ENCODE data around the gene MUC21.
"Not testable (repeated sequence)": the region's sequence is repeated elsewhere in the genome, so short reads cannot be mapped to it uniquely, and the experiment has no call there.

The MUC21 gene

DNA sequence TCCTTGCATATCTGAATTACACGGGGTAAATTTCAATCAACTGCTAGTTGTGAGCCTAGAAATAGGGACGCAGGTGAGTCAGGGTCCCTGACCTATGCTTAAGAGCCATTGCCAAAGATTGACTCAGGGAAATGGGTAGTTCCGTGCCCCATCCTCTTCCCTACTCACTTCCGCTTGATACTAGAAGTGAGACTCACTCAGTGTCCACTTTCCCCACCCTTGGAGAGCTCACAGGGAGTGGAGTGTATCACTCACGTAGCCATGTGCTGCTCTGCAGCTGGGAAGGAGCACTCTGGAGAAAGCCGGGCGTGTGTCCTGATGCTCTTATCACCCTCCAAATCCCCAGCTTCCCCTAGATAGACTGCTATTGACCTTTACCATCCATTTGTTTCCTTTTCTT lies 26.2 kb downstream of the MUC21 start:
- DNase-seq (ENCODE audit: low read depth) = peak; percentile 21

DNA sequence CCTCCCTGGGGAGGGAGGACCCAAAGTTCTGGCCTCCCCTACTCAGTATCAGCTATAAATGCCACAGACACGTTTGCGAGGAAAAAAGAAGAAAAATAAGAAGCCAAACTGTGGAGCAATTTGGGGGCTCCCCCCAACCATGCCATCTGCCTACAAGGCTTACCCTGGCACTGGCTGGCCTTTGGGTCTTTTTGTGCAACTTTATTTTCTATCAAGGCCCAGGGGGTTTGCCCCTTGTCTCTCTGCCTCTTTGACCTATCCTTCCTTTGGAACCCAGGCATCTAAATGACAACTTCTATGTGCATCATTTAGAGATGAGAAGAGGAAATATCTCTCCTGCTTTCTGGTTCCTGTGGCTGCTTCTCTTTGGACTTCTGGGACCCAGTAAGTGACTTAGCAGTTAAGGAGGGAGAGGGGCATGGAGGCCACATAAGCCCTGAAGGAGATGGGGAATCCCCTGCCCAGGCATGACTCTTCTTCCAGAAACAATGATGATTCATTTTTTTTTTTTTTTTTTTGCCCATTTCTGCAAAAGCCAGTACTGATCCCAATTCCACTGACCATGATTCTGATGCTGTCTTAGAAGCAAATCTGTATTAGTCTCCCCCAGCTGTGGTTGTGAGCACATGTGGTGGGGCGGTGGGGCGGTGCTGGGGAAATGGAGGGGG lies 27.0 kb downstream of the MUC21 start, which contains the start of gene MUC22:
Gene MUC22 (plus strand): TSS at position 82 of the 668 bp plus-strand sequence. CDS start 233 bp downstream, at position 315.
- peak; percentile 67 for DNase-seq (ENCODE audit: low read depth)

- no peak for DNase-seq (ENCODE audit: low read depth)
Observed at GRCh38 chr6:31011153-31011552, 27.6 kb downstream of the MUC21 start.

- no peak for DNase-seq (ENCODE audit: low read depth)
Observed at GRCh38 chr6:31016659-31017299, 33.3 kb downstream of the MUC21 start.

DNA sequence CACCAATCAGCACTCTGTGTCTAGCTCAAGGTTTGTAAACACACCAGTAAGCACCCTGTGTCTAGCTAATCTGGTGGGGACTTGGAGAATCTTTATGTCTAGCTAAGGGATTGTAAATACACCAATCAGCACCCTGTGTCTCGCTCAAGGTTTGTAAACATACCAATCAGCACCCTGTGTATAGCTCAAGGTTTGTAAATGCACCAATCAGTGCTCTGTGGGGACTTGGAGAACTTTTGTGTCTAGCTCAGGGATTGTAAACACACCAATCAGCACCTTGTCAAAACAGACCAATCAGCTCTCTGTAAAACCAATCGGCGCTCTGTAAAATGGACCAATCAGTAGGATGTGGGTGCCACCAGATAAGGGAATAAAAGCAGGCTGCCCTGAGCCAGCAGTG lies 33.9 kb downstream of the MUC21 start:
- DNase-seq (ENCODE audit: low read depth) = not testable (repeated sequence)

GRCh38 chr6:31020057-31020456 lies 36.5 kb downstream of the MUC21 start:
- no peak for DNase-seq (ENCODE audit: low read depth)

GRCh38 chr6:31020631-31021255 lies 37.2 kb downstream of the MUC21 start:
- not testable (repeated sequence) for DNase-seq (ENCODE audit: low read depth)

- DNase-seq (ENCODE audit: low read depth) = not testable (repeated sequence)
Observed at GRCh38 chr6:31021705-31022531, 38.4 kb downstream of the MUC21 start.

DNA sequence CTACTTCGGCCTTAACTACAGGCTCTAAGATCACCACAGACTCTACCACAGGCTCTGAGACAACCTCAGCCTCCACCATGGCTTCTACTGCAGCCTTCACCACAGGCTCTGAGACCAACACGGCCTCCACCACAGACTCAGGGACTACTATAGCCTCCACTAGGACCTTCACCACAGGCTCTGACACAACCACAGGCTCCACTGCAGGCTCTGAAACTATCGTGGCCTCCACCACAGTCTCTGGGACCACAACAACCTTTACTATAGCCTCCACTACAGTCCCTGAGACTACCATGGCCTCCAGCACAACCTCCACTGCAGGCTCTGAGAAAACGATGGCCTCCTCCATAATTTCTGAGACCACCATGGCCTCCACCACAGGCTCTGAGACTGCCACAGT lies 42.1 kb downstream of the MUC21 start:
- no peak for DNase-seq (ENCODE audit: low read depth)

GRCh38 chr6:31031095-31031494 lies 47.6 kb downstream of the MUC21 start:
- DNase-seq (ENCODE audit: low read depth) = no peak

- no peak for DNase-seq (ENCODE audit: low read depth)
Observed at GRCh38 chr6:31033075-31033474, 49.6 kb downstream of the MUC21 start.

GRCh38 chr6:31035862-31036497 lies 52.5 kb downstream of the MUC21 start:
- DNase-seq (ENCODE audit: low read depth) = peak; percentile 40

GRCh38 chr6:31037169-31037568 lies 53.7 kb downstream of the MUC21 start:
- no peak for DNase-seq (ENCODE audit: low read depth)

- DNase-seq (ENCODE audit: low read depth) = peak; percentile 37
Observed at GRCh38 chr6:31037682-31038081, 54.2 kb downstream of the MUC21 start.

- DNase-seq (ENCODE audit: low read depth) = no peak
Observed at GRCh38 chr6:31038559-31038958, 55.0 kb downstream of the MUC21 start.

Measured in amniotic epithelial cell (primary cell).